ENCODE results near the gene LTBR. TPM values are rescaled to one million over a fixed set of nuclear protein-coding genes. Genes with fewer than 3 reads are reported as not detected.

Gene LTBR
- polyA plus RNA-seq, 2 of the 4 experiments (the other 2 are of a cell fraction) = 57.3 to 110 TPM

DNA sequence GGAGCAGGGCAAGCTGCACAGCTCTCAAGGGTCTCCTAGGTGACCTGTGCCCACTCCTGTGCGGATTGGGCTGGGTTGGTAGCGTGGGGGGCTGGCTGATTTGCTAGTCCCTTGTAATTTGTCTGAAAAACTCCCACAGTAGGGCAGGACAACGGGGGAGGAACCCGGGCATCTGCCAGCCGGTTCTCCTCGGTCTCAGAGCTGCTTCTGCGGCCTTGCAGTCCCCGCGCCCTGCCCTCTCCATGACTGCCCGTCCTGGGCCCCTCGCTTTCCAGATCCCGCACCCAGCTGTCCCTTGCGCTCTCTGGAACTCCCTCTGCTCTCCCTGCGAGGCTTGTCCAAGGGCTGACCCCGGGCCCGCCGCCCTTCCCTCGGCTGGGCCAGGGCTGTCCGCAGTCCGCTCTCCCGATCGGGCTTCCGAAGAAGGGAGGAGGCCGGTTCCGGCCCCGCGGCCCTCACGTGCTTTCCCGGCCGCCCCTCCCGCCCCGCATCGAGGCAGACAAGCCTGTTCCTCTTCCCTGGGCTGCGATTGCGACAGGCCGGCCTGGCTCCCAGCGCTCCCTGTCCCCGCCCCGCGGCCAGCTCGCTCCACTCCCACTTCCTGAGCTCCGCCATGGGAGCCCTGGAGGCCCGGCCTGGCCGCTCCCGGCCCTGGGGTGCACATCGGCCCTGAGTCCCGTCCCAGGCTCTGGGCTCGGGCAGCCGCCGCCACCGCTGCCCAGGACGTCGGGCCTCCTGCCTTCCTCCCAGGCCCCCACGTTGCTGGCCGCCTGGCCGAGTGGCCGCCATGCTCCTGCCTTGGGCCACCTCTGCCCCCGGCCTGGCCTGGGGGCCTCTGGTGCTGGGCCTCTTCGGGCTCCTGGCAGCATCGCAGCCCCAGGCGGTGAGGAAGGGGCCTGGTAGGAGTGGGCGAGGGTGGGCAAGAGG, at the start of gene LTBR (continued):
- TF ChIP-seq EP300 (IDR thresholded peaks at IDR 0.05) (no peak), POLR2AphosphoS2 (conservative IDR thresholded peaks at IDR 0.05; ENCODE audit: low read length) (no peak), BCL3 (IDR thresholded peaks at IDR 0.05) (peak; percentile 80), NPAS2 (CRISPR knock-in tag; IDR thresholded peaks at IDR 0.05; ENCODE audit: borderline replicate concordance) (0 out of 2 replicates have a peak, but pooled peaks have one; percentile 9), RAD21 (conservative IDR thresholded peaks at IDR 0.05 in 1 of 2, IDR thresholded peaks at IDR 0.05 in 1 of 2) (peak in 1 of 2 experiments; percentile 55; a peak in 4 of 5 replicates), CEBPB (IDR thresholded peaks at IDR 0.05) (peak; percentile 92 to 97), FOXS1 (CRISPR knock-in tag; IDR thresholded peaks at IDR 0.05) (no peak; the same call in 1 of the 2 replicates), MYC (IDR thresholded peaks at IDR 0.05; ENCODE audit: borderline replicate concordance, low read length) (peak; percentile 76; the same call in 1 of the 2 replicates), HOXB5 (CRISPR knock-in tag; IDR thresholded peaks at IDR 0.05) (0 out of 2 replicates have a peak, but pooled peaks have one; percentile 37)
- TF ChIP-seq, protein P1, sequence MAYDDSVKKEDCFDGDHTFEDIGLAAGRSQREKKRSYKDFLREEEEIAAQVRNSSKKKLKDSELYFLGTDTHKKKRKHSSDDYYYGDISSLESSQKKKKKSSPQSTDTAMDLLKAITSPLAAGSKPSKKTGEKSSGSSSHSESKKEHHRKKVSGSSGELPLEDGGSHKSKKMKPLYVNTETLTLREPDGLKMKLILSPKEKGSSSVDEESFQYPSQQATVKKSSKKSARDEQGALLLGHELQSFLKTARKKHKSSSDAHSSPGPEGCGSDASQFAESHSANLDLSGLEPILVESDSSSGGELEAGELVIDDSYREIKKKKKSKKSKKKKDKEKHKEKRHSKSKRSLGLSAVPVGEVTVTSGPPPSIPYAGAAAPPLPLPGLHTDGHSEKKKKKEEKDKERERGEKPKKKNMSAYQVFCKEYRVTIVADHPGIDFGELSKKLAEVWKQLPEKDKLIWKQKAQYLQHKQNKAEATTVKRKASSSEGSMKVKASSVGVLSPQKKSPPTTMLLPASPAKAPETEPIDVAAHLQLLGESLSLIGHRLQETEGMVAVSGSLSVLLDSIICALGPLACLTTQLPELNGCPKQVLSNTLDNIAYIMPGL (CRISPR knock-in tag; IDR thresholded peaks at IDR 0.05; ENCODE audit: borderline replicate concordance) = no peak
- TF ChIP-seq, protein P2, sequence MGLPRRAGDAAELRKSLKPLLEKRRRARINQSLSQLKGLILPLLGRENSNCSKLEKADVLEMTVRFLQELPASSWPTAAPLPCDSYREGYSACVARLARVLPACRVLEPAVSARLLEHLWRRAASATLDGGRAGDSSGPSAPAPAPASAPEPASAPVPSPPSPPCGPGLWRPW (IDR thresholded peaks at IDR 0.05) = no peak

GRCh38 chr12:6334359-6334758, 49.6 kb upstream of the LTBR start:
- H3K4me2 ChIP-seq = peak overlapping the region; percentile 92
- POLR2A ChIA-PET = interaction anchor here (0.8 to 10.1 kb wide), 5 partner anchors 11 to 50 kb away, joined by 3 to 141 read pairs (median 67); partner anchors contain the start of genes LTBR and SCNN1A
- H3K4me1 ChIP-seq = peaks cover 93% of the 10 kb centered on the region
- no peak for ATAC-seq
- FAIRE-seq = no peak
- 41% methylated on average over 5 of the region's 5 CpGs for WGBS (ENCODE audit: missing lambda C conversion rate)
- no peaks in the 10 kb centered on the region for H3K9me3 ChIP-seq
- DNase-seq (ENCODE audit: low read depth in 1 of 2, low spot score in 1 of 2) = no peak
- H3K27ac ChIP-seq = peak overlapping the region; percentile 95 to 98
- peak overlapping the region; percentile 26 for H3K4me3 ChIP-seq
- TF ChIP-seq CEBPB (IDR thresholded peaks at IDR 0.05) (peak; percentile 24 to 80; a peak in 2 of 4 replicates), HOXA7 (CRISPR knock-in tag; IDR thresholded peaks at IDR 0.05) (no peak)
- CTCF ChIA-PET = interaction anchor here (0.6 to 29.7 kb wide), 15 partner anchors 7 to 204 kb away, joined by 3 to 705 read pairs (median 12); partner anchors contain the start of genes LTBR, SCNN1A and VAMP1

- WGBS (ENCODE audit: missing lambda C conversion rate) = 16% methylated on average over 13 of the region's 13 CpGs
- H3K4me2 ChIP-seq = peak overlapping the region; percentile 92
- FAIRE-seq (no peak), ATAC-seq (no peak), DNase-seq (ENCODE audit: low read depth in 1 of 2, low spot score in 1 of 2) (no peak)
- peak overlapping the region; percentile 95 to 98 for H3K27ac ChIP-seq
- peak overlapping the region; percentile 26 for H3K4me3 ChIP-seq
- POLR2A ChIA-PET = interaction anchor here (0.5 to 10.1 kb wide), 18 partner anchors 8 to 223 kb away, joined by 3 to 141 read pairs (median 9); partner anchors contain the start of genes GAPDH, LTBR, SCNN1A and VAMP1
- peaks cover 86% of the 10 kb centered on the region for H3K4me1 ChIP-seq
- no peaks in the 10 kb centered on the region for H3K9me3 ChIP-seq
- CTCF ChIA-PET = interaction anchor here (0.6 to 29.7 kb wide), 22 partner anchors 8 to 204 kb away, joined by 3 to 705 read pairs (median 6); partner anchors contain the start of genes LTBR, SCNN1A and VAMP1
- TF ChIP-seq, protein P3, sequence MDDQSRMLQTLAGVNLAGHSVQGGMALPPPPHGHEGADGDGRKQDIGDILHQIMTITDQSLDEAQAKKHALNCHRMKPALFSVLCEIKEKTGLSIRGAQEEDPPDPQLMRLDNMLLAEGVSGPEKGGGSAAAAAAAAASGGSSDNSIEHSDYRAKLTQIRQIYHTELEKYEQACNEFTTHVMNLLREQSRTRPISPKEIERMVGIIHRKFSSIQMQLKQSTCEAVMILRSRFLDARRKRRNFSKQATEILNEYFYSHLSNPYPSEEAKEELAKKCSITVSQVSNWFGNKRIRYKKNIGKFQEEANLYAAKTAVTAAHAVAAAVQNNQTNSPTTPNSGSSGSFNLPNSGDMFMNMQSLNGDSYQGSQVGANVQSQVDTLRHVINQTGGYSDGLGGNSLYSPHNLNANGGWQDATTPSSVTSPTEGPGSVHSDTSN (IDR thresholded peaks at IDR 0.05) = no peak
- TF ChIP-seq FOSL2 (IDR thresholded peaks at IDR 0.05) (no peak), FOSL2 (CRISPR knock-in tag; IDR thresholded peaks at IDR 0.05) (no peak), MYC (IDR thresholded peaks at IDR 0.05; ENCODE audit: borderline replicate concordance, low read length) (no peak), CEBPB (IDR thresholded peaks at IDR 0.05) (no peak), EHF (CRISPR knock-in tag; IDR thresholded peaks at IDR 0.05) (no peak), USF2 (IDR thresholded peaks at IDR 0.05) (no peak), FOSB (CRISPR knock-in tag; IDR thresholded peaks at IDR 0.05) (no peak)
- TF ChIP-seq, protein P1 (CRISPR knock-in tag; IDR thresholded peaks at IDR 0.05; ENCODE audit: borderline replicate concordance) = 0 out of 2 replicates have a peak, but pooled peaks have one; percentile 35
Measured at GRCh38 chr12:6334940-6335450, 49.0 kb upstream of the LTBR start.

Data from A549 (cell line).